SK-N-MC (cell line): ENCODE results near the gene CPNE9.
A peak's percentile ranks its signal among the peaks of the same experiment; 100 is the strongest.

ENCODE experiments used
- DNase-seq: peaks from one replicate; pipeline ENCODE4 v3.0.0-alpha.2; 2011; ENCODE audit warnings: low read depth, low spot score
- H3K27ac ChIP-seq: fragments of 200-600 bp; sonication (generic); 2 replicates; pipeline ENCODE4 v1.5.1; 2016; ENCODE audit warnings: mixed run types
- H3K36me3 ChIP-seq: fragments of 200-600 bp; sonication (generic); 2 replicates; pipeline ENCODE4 v1.6.1; 2017; ENCODE audit warnings: antibody characterized with exemption, low read length, mixed read lengths; ENCODE audit not compliant: insufficient read depth
- H3K4me3 ChIP-seq: fragments of 200-600 bp; sonication (generic); 2 replicates; pipeline ENCODE4 v1.5.1; 2016
- H3K9ac ChIP-seq: fragments of 200-600 bp; sonication (generic); 2 replicates; pipeline ENCODE4 v1.8.0; 2017; ENCODE audit warnings: mixed run types, mixed read lengths; ENCODE audit not compliant: insufficient read length
- H3K9me3 ChIP-seq: fragments of 200-600 bp; sonication (generic); 2 replicates; pipeline ENCODE4 v1.6.1; 2017; ENCODE audit warnings: low read depth, mild to moderate bottlenecking, antibody characterized with exemption, low read length, moderate library complexity, mixed read lengths
- EZH2 ChIP-seq: fragments of 200-600 bp; sonication (generic); IDR thresholded peaks from one replicate; pipeline ENCODE4 v1.6.1; 2017; ENCODE audit warnings: antibody characterized with exemption
- FOXP2 ChIP-seq: optimal IDR thresholded peaks from 2 replicates; pipeline ENCODE3; 2011; ENCODE audit warnings: mild to moderate bottlenecking, moderate library complexity; ENCODE audit not compliant: insufficient read depth; ENCODE audit errors: extremely low read length, control extremely low read depth
- POLR2AphosphoS5 ChIP-seq: IDR thresholded peaks from 2 replicates; pipeline ENCODE4 v1.6.1; 2012; ENCODE audit warnings: mild to moderate bottlenecking, low read depth, low read length, borderline replicate concordance

Gene CPNE9

GRCh38 chr3:9750556-9751411 is 47.2 kb downstream of the CPNE9 start:
- TF ChIP-seq EZH2: no peak
- TF ChIP-seq FOXP2: no peak
- no peak for TF ChIP-seq POLR2AphosphoS5
- Histone ChIP-seq H3K9me3 (no peaks in the 10 kb centered on the region), H3K36me3 (peaks cover 5% of the 10 kb centered on the region; the same call in 1 of the 2 replicates), H3K4me3 (peak overlapping the region; percentile 85), H3K27ac (no peak overlapping the region), H3K9ac (peak overlapping the region; percentile 73)
- no peak for DNase-seq

DNA sequence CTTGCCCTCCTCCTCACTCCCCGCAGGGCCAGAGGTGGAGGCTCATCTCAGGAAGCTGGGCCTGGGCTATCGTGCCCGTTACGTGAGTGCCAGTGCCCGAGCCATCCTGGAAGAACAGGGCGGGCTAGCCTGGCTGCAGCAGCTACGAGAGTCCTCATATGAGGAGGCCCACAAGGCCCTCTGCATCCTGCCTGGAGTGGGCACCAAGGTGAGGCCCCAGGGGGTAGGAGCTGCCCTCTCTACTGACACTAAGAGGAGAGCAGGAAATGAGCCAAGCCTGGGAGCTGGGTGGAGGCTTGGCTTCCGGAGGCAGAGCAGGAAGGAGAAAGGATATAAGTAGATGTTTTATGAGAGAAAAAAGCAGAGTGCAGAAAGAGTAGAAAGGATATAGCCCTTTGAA is 51.0 kb downstream of the CPNE9 start:
- Histone ChIP-seq H3K9ac (no peak overlapping the region), H3K27ac (0 out of 2 replicates have a peak overlapping the region, but pooled peaks have one; percentile 25), H3K36me3 (no peaks in the 10 kb centered on the region; the same call in 1 of the 2 replicates)

GRCh38 chr3:9757427-9757826 is 53.8 kb downstream of the CPNE9 start:
- Histone ChIP-seq H3K9ac (no peak overlapping the region), H3K36me3 (no peaks in the 10 kb centered on the region; the same call in 1 of the 2 replicates), H3K27ac (no peak overlapping the region)

More for the DNA sequence above, 51.0 kb downstream of the CPNE9 start:
- no peak for DNase-seq
- Histone ChIP-seq H3K9me3 (no peaks in the 10 kb centered on the region), H3K4me3 (no peak overlapping the region)
- TF ChIP-seq FOXP2: no peak
- no peak for TF ChIP-seq EZH2
- TF ChIP-seq POLR2AphosphoS5: no peak

GRCh38 chr3:9760779-9761505 is 57.3 kb downstream of the CPNE9 start:
- Histone ChIP-seq H3K27ac (no peak overlapping the region), H3K36me3 (no peaks in the 10 kb centered on the region; the same call in 1 of the 2 replicates), H3K9ac (no peak overlapping the region), H3K4me3 (no peak overlapping the region), H3K9me3 (no peaks in the 10 kb centered on the region)
- DNase-seq: no peak
- no peak for TF ChIP-seq EZH2
- no peak for TF ChIP-seq POLR2AphosphoS5
- TF ChIP-seq FOXP2: no peak

More at GRCh38 chr3:9757427-9757826, 53.8 kb downstream of the CPNE9 start:
- Histone ChIP-seq H3K9me3 (no peaks in the 10 kb centered on the region), H3K4me3 (no peak overlapping the region)
- TF ChIP-seq FOXP2 (no peak), EZH2 (no peak), POLR2AphosphoS5 (no peak; the same call in 1 of the 2 replicates)
- no peak for DNase-seq

GRCh38 chr3:9761919-9762318 is 58.3 kb downstream of the CPNE9 start:
- H3K36me3 ChIP-seq: no peaks in the 10 kb centered on the region; the same call in 1 of the 2 replicates
- no peaks in the 10 kb centered on the region for H3K9me3 ChIP-seq
- DNase-seq: no peak
- no peak overlapping the region for H3K9ac ChIP-seq
- TF ChIP-seq FOXP2 (no peak), EZH2 (no peak), POLR2AphosphoS5 (no peak)
- H3K27ac ChIP-seq: no peak overlapping the region
- no peak overlapping the region for H3K4me3 ChIP-seq

DNA sequence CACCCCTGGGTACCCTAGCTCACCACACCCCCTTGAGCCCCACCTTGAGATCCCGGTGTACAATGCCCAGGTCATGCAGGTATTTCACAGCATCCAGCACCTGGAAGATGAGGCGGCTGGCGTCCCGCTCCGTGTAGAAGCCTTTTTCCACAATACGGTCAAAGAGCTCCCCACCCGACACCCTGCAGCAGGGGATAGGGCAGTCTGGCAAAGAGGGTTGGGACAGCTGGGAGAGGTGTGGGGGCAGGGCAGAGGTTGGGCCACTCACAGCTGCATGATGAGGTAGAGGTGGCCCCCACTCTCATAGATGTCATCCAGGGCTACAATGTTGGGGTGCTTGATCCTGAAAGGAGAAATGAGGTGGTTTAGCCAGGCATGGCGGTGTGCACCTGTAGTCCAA is 59.2 kb downstream of the CPNE9 start:
- Histone ChIP-seq H3K4me3 (no peak overlapping the region), H3K9ac (no peak overlapping the region), H3K36me3 (no peaks in the 10 kb centered on the region), H3K27ac (no peak overlapping the region), H3K9me3 (no peaks in the 10 kb centered on the region)
- TF ChIP-seq EZH2 (no peak), POLR2AphosphoS5 (no peak), FOXP2 (no peak)
- no peak for DNase-seq

DNA sequence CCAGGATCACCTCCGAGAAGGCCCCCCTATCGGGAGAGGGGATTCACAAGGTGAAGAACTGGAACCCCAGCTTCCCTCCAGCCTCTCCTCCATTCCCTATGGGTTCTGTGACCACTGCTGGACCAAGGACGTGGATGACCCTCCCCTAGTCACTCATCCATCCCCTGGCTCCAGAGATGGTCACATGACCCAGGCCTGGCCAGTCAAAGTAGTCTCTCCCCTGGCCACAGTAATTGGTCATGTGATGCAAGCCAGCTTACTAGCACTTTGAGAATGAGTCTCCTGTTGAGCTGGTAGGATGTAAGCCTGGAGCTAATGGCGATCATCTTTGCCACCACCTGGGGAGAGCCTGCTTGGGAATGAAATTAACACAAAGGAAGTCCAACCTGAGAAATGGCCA is 62.2 kb downstream of the CPNE9 start:
- TF ChIP-seq FOXP2 (no peak), POLR2AphosphoS5 (no peak), EZH2 (no peak)
- Histone ChIP-seq H3K36me3 (no peaks in the 10 kb centered on the region), H3K4me3 (no peak overlapping the region), H3K9me3 (no peaks in the 10 kb centered on the region), H3K27ac (no peak overlapping the region), H3K9ac (no peak overlapping the region)
- no peak for DNase-seq

- Histone ChIP-seq H3K36me3 (no peaks in the 10 kb centered on the region), H3K9me3 (no peaks in the 10 kb centered on the region), H3K27ac (no peak overlapping the region), H3K4me3 (no peak overlapping the region), H3K9ac (no peak overlapping the region)
- TF ChIP-seq FOXP2: no peak
- TF ChIP-seq POLR2AphosphoS5: no peak
- no peak for TF ChIP-seq EZH2
- DNase-seq: no peak
Measured at GRCh38 chr3:9767418-9767817, 63.8 kb downstream of the CPNE9 start.
